GM12891 (cell line): Measurements from ENCODE around the gene EIF4G3.
A peak's percentile ranks its signal among the peaks of the same experiment; 100 is the strongest.

Experiments used
- PAX5 ChIP-seq: IDR thresholded peaks from 2 replicates; pipeline ENCODE4 v1.6.1; 2011; ENCODE audit warnings: low read length, moderate library complexity, mild to moderate bottlenecking; ENCODE audit not compliant: insufficient read depth, severe bottlenecking
- POLR2A ChIP-seq: IDR thresholded peaks from 2 replicates; pipeline ENCODE4 v1.6.1; 2011; ENCODE audit warnings: low read depth, low read length, control low read depth
- POLR2AphosphoS5 ChIP-seq: IDR thresholded peaks from 2 replicates; pipeline ENCODE4 v1.6.1; 2011; ENCODE audit warnings: low read depth, low read length, control low read depth
- POU2F2 ChIP-seq: IDR thresholded peaks from 2 replicates; pipeline ENCODE4 v1.6.1; 2011; ENCODE audit warnings: low read depth, mild to moderate bottlenecking, control low read depth, low read length, moderate library complexity
- SPI1 ChIP-seq: IDR thresholded peaks from 2 replicates; pipeline ENCODE4 v1.6.1; 2011; ENCODE audit warnings: low read depth, low read length, control low read depth
- TAF1 ChIP-seq: IDR thresholded peaks from 2 replicates; pipeline ENCODE4 v1.6.1; 2011; ENCODE audit warnings: low read depth, low read length, control low read depth

- peak; percentile 86 for TF ChIP-seq POLR2A
- peak; percentile 89 for TF ChIP-seq TAF1
- TF ChIP-seq POLR2AphosphoS5: peak; percentile 91
- TF ChIP-seq SPI1: no peak
- no peak for TF ChIP-seq PAX5
- TF ChIP-seq POU2F2: no peak
Measured at GRCh38 chr1:21176586-21177555, at the start of gene EIF4G3.
